Ascending aorta (tissue), 2 donors: Measurements from ENCODE around the gene TRIM32. TPM values are rescaled to one million over a fixed set of nuclear protein-coding genes. Genes with fewer than 3 reads are reported as not detected.

Experiments used
- DNase-seq, 2 donors: peaks; one replicate each; pipeline ENCODE4 v3.0.0-alpha.2; 2019; ENCODE audit warnings: low spot score in 2 of 2
- H3K27ac ChIP-seq, 2 donors: fragments of 200-600 bp; sonication (generic); one replicate each; pipeline ENCODE4 v1.5.1; 2016 to 2017; ENCODE audit warnings: mild to moderate bottlenecking in 1 of 2
- H3K27me3 ChIP-seq: fragments of 200-600 bp; sonication (generic); one replicate; pipeline ENCODE4 v1.5.1; 2017
- H3K36me3 ChIP-seq, 2 donors: fragments of 200-600 bp; sonication (generic); one replicate each; pipeline ENCODE4 v1.5.1; 2016
- H3K4me1 ChIP-seq, 2 donors: fragments of 200-600 bp; sonication (generic); one replicate each; pipeline ENCODE4 v1.5.1; 2016 to 2017; ENCODE audit warnings: mild to moderate bottlenecking in 1 of 2
- H3K4me3 ChIP-seq, 2 donors: fragments of 200-600 bp; sonication (generic); one replicate each; pipeline ENCODE4 v1.5.1; 2016 to 2017; ENCODE audit warnings: mild to moderate bottlenecking in 1 of 2
- H3K9me3 ChIP-seq, 2 donors: fragments of 200-600 bp; sonication (generic); one replicate each; pipeline ENCODE4 v1.5.1; 2016
- intact Hi-C: fragments of 100-400 bp; cut with DNase I; formaldehyde crosslinking; loops from one replicate; pipeline ENCODE4 v1.15.1; 2023
- total RNA-seq: library from RNA; depleted of rRNA; stranded (reverse); fragments of >200 nt; gene quantifications from one replicate; pipeline ENCODE4 v1.1.0, GENCODE V29; 2016
- TF ChIP-seq, protein P1 (sequence below), 3 experiments: fragments of 200-600 bp in 2 of 3; fragments of 450-650 bp in 1 of 3; sonication (generic) in 2 of 3; IDR thresholded peaks; one replicate each; pipeline ENCODE4 v1.5.1; 2016 to 2019; ENCODE audit warnings: antibody characterized with exemption in 3 of 3, mild to moderate bottlenecking in 1 of 3, moderate library complexity in 1 of 3

Gene TRIM32
- total RNA-seq, 1 donor from 2014 or later = 2.6 TPM

DNA sequence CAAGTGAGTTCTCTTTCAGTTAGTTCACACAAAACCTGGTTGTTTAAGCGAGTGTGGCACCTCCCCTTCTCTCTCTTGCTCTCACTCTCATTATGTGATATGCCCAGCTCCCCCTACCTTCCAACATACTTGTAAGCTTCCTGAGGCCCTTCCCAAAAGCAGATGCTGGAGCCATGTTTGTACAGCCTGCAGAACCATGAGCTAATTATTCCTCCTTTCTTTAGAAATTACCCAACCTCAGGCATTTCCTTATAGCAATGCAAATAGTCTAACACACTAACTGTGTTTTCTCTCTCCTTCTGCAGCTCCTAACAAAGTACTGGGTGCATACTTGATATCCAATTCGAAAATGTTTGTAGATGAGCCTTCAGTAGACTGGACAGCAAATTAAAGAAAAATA lies 62.7 kb downstream of the TRIM32 start:
- H3K4me3 ChIP-seq = no peak overlapping the region
- no peaks in the 10 kb centered on the region for H3K27me3 ChIP-seq
- no peak overlapping the region for H3K27ac ChIP-seq
- TF ChIP-seq, protein P1, sequence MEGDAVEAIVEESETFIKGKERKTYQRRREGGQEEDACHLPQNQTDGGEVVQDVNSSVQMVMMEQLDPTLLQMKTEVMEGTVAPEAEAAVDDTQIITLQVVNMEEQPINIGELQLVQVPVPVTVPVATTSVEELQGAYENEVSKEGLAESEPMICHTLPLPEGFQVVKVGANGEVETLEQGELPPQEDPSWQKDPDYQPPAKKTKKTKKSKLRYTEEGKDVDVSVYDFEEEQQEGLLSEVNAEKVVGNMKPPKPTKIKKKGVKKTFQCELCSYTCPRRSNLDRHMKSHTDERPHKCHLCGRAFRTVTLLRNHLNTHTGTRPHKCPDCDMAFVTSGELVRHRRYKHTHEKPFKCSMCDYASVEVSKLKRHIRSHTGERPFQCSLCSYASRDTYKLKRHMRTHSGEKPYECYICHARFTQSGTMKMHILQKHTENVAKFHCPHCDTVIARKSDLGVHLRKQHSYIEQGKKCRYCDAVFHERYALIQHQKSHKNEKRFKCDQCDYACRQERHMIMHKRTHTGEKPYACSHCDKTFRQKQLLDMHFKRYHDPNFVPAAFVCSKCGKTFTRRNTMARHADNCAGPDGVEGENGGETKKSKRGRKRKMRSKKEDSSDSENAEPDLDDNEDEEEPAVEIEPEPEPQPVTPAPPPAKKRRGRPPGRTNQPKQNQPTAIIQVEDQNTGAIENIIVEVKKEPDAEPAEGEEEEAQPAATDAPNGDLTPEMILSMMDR (IDR thresholded peaks at IDR 0.05) = no peak
- DNase-seq = no peak
- H3K36me3 ChIP-seq = no peaks in the 10 kb centered on the region
- intact Hi-C loops = no loop called here
- H3K4me1 ChIP-seq = no peaks in the 10 kb centered on the region
- no peaks in the 10 kb centered on the region for H3K9me3 ChIP-seq

DNA sequence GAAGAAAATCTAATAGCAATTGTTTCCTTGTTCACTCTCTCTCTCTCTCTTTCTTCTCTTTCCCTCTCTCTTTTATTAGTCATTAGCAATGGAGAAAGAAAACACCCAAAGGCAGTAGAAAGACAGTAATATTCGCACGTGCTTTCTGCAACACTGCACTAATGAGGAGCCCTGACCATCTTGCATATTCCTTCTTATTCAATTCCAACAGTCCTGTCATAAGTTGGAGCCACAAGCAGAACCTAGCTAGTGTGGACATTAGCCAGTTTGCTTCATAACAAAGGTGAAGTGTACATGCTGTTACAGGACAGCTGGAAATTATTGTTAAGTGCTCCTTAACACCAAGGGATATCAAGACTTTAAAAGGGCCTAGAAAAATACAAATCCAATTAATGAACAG lies 63.4 kb downstream of the TRIM32 start:
- Histone ChIP-seq H3K9me3 (peaks cover 0 to 2% of the 10 kb centered on the region in 2 donors), H3K4me3 (no peak overlapping the region), H3K4me1 (no peaks in the 10 kb centered on the region), H3K36me3 (no peaks in the 10 kb centered on the region), H3K27me3 (no peaks in the 10 kb centered on the region), H3K27ac (no peak overlapping the region)
- DNase-seq = no peak
- intact Hi-C loops = no loop called here
- TF ChIP-seq, protein P1 (IDR thresholded peaks at IDR 0.05) = no peak
